ENCODE data around the gene OTUD4.
A peak's percentile ranks its signal among the peaks of the same experiment; 100 is the strongest.

Gene OTUD4

DNA sequence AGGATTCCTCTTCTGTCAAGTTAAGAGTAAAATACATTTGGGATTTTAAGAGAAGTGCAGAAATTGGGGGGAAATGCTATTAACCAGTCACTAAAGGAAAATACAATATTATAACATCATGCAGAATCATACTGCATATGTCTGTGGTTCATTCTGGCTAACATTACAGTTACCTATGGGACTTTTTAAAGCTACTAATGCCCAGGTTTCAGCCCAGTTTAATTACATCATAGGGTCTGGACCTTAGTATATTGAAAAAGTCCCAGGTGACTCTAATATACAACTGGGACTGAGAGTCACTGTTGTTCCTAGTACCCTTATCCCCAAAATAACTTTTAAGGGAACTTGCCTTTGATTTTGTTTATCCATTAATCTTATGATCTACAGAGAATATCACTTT is 72.3 kb downstream of the OTUD4 start:
- no peak for DNase-seq

DNA sequence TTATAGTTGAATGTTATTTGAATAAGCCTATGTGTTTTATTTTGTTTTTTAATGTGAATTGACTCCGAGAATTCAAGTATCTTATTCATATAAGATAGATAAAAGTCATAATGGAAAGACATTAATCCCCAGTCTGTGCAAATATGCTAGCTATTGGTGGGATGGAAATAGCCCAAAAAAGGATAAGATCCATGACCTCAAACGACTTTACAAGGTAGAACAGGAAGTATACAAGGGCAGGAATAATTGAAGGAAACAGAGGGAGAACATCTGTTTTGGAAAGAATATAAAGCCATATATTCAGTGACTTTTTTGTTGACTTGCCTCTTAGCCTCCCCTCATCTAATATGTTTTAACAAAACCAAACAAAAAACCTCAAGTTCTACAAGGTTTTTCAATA is 73.3 kb downstream of the OTUD4 start:
- DNase-seq = no peak

DNA sequence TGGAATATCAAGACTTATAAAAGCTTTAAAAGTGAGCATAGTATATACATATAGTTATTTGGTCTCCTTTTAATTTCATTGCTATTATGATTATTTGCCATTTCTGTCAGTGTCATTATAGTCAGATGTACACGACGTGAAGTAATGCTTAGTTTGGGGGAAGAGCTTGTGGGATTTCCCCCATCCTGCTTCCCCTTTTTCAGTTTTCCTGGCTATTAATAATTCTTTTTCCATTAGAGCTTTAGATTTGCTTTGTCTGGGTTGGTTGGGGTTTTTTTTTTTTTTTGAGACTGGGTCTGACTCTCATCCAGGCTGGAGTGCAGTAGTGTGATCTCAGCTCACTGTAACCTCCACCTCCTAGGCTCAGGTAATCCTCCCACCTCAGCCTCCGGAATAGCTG is 76.9 kb downstream of the OTUD4 start:
- DNase-seq = no peak

DNA sequence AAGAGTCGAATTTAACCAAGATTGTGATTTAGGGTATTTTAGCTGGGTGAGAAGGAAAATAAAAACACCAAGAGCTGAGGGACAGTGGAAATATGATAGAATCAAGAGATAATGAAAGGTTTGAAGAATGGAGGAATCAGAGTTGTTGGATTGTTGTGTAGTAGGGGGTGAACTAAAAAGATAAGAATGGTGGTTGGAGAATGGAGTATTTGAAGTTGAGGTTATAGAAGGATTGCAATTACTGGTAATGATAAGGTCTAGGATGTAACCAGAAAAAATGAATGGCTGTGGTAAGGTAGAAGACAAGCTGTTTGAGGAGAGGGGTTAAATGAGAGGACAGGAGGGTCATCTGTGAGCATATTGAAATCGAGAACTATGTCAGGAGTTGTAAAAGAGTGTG is 77.8 kb downstream of the OTUD4 start:
- DNase-seq = no peak

DNA sequence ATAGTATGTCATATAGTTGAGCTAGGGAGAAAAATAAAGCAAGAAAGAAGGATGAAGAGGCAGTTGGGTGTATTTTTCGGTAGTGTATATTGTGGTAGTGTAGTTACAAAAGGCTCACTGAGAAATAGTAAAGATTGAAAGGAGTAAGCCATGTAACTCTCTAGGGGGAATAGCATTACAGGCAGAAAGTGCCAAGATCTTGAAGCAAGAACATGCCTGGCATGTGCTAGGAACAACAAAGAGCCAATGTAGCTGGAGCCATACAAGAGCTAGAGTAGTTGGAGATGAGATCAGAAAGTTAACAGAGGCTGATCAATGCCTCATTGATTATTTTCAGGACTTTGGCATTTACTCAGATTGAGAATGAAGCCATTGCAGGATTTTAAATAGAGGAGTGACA is 79.3 kb downstream of the OTUD4 start:
- DNase-seq = no peak

- DNase-seq = no peak
Observed at GRCh38 chr4:145099653-145100052, 80.7 kb downstream of the OTUD4 start.

DNA sequence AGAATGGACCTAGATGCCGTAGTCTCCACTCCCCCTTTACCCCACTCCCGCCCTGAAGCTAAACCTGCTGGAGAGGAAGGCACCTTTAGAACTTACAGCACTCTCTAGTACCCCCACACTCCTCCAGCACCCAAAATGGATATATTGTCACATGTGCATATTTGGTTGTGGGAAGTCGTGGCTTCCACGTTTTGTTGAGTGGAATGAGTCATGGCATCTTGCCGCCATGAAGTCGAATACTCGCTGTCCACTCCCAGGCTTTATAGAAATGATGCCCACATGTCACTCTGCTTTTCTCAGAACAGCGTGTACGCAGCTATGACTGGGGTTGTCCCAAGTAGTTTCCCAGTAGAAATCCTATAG is 81.7 kb downstream of the OTUD4 start:
- peak in 1 of 2 donors; percentile 58 for DNase-seq

- DNase-seq = peak; percentile 94 to 95
Observed at GRCh38 chr4:145097821-145098674, 82.3 kb downstream of the OTUD4 start, which contains the start of the genes ABCE1 and ANAPC10. Gene ABCE1 (plus strand): TSS chr4:145098311. CDS start chr4:145104413, 6,102 bp downstream. Gene ANAPC10 (minus strand): TSS chr4:145098196. CDS start chr4:145096099, 2,097 bp downstream.

GRCh38 chr4:145097331-145097820 is 83.0 kb downstream of the OTUD4 start:
- no peak for DNase-seq

DNA sequence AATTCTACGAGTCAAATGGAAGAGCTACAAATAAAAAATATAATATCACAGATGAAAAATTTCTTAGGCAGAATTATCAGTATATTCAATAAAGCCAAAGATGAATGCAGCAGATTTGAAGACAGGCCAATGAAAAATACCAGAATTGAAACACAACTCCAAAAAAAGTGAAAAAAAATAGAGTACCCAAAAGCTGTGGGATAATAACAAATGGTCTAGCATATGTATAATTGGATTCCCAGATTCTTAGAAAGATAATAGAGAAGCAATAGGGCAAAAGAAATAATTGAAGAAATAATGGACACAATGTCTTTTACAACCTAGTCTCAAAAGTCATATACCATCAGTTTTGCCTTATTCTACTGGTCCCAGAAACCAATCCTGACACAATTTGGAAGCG is 86.8 kb downstream of the OTUD4 start:
- no peak for DNase-seq

GRCh38 chr4:145090380-145090779 is 90.0 kb downstream of the OTUD4 start:
- no peak for DNase-seq

DNA sequence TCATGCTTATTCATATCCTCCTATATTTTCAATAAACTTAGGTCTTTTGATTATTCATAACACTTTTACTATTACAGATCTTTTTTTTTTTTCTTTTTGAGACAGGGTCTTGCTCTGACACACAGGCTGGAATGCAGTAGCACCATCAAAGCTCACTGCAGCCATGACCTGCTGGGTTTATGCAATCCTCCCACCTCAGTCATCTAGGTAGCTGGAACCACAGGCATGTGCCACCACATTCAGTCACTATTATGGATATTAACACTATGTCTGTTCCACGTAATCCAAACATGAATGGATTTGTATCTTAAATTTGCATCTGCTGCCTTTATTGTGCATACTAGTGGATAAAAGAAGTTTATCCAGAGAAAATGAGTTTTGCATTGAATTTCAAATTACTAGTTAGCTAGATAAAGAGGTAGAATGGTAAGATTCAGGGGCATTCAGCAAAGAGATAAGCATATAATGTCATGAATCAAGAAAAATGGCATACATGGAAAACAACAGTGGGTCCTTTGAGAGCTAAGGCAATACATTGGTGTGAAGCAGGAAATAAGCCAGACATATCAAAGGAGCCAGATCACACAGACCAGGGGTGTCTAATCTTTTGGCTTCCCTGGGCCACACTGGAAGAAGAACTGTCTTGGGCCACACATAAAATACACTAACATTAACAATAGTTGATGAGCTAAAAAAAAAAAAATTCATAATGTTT is 96.3 kb downstream of the OTUD4 start:
- no peak for DNase-seq

Measured in stimulated activated CD4-positive, alpha-beta T cell treated with anti-CD3 and anti-CD28 coated beads, Interleukin-2, amount 100 ng/mL, for 24 hours (primary cell).